ENCODE data around the gene CABP2.

GRCh38 chr11:67514116-67514515 lies 9.1 kb downstream of the CABP2 start:
- no peak for TF ChIP-seq ELK1 (IDR thresholded peaks at IDR 0.05; ENCODE audit: low read depth, low read length)
- no peak for TF ChIP-seq ASH2L (IDR thresholded peaks at IDR 0.05; ENCODE audit: borderline replicate concordance, low read depth)
- TF ChIP-seq ATF2 (IDR thresholded peaks at IDR 0.05; ENCODE audit: low read length) = no peak
- no peak for TF ChIP-seq RELB (IDR thresholded peaks at IDR 0.05; ENCODE audit: low read depth)
- TF ChIP-seq POLR2A (IDR thresholded peaks at IDR 0.05; ENCODE audit: low read depth, low read length) = no peak
